ENCODE measurements around the gene MPP4. TPM values are rescaled to one million over a fixed set of nuclear protein-coding genes. Genes with fewer than 3 reads are reported as not detected.
"Not testable (repeated sequence)": the region's sequence is repeated elsewhere in the genome, so short reads cannot be mapped to it uniquely, and the experiment has no call there.

Gene MPP4
- total RNA-seq, 2 donors from 2014 or later = not detected

DNA sequence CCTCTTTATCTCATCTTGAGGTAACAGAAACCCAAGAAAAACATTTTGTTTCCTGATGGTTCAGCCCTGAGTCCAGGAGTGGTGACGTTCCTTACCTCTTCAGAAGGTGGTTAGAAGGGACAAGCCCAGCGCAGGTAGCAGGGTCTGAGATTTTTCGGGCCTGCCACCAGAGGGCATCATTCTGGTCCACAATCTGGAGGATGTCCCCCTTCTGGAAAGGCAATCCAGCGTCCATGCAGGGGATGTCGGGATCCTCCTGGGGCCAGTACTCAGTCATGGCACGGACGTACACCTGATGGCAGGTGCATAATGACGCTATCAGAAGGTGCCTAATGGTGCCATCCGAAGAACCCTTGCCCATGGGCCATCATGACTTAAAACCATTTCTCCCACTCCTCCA, 17.7 kb downstream of the MPP4 start:
- ATAC-seq (peak in 1 of 2 donors; percentile 24), DNase-seq (ENCODE audit: low spot score in 2 of 2) (peak in 1 of 2 donors; percentile 25)

DNA sequence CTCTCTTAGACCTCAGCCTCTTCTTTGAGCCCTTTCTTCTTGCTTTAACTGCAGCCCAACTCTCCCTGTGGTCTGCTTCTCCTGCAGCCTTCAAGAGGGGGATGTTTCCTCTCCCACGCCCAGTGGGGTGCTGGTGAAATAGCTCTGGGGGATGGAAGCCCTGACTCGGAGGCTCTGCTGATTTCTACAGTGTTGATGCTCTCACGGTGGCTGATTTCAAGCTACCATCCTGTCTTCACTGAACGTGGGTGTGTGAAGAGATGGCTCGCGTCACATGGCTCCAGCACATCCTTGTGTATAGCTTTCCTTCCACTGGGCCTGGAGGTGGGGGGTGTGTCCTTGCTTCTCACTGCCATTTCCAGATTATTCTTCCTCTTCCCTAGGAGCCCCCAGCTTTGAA, 20.0 kb downstream of the MPP4 start:
- no peak for ATAC-seq
- no peaks in the 10 kb centered on the region for H3K9me3 Mint-ChIP-seq

More for the DNA sequence above, 17.7 kb downstream of the MPP4 start:
- Mint-ChIP-seq H3K9me3 (no peaks in the 10 kb centered on the region), H3K27ac (no peak overlapping the region), H3K36me3 (no peaks in the 10 kb centered on the region)

DNA sequence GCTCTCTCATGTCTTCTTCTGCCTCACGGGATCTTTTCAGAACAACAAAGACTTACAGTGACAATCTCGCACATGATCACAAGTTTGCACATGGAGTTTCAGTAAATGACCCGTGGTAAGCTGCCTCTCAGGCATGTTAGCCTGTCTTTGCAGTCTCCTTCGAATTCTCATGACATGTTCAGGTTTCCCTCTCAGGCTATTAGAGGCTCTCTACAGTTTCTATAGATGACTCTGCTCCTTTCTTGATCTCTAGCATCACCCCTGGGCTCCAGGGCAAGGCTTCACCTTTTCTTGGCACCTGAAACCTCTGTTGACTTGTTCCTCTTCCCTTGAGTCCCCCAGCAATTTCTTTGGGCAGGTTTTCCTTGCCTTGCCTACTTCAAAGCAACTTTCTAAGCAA, 23.0 kb downstream of the MPP4 start:
- no peaks in the 10 kb centered on the region for H3K36me3 Mint-ChIP-seq
- ATAC-seq (no peak), DNase-seq (ENCODE audit: low spot score in 2 of 2) (no peak)
- peaks cover 0 to 4% of the 10 kb centered on the region in 2 donors for H3K9me3 Mint-ChIP-seq
- no peak overlapping the region for H3K27ac Mint-ChIP-seq

More for the DNA sequence above, 20.0 kb downstream of the MPP4 start:
- DNase-seq (ENCODE audit: low spot score in 2 of 2) = no peak
- Mint-ChIP-seq H3K27ac (no peak overlapping the region), H3K36me3 (no peaks in the 10 kb centered on the region)

DNA sequence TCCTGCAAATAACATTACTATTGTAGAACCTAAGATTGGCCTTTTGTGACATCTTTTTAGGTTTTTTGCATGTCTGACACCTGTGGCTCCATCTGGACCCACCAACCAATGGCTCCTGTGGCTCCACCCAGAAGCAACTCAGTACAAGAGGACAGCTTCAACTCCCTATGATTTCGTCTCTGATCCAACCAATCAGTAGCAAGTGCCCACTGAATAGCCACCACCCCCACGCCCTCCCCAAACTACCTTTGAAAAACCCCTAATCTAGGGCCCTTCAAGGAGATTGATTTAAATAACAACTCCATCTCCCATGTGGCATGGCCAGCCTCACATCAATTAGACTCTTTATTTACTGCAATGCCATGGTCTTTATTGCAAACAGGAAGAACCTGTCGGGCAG, 23.6 kb downstream of the MPP4 start:
- no peak for DNase-seq (ENCODE audit: low spot score in 2 of 2)
- no peaks in the 10 kb centered on the region for H3K36me3 Mint-ChIP-seq
- H3K9me3 Mint-ChIP-seq = peaks cover 0 to 4% of the 10 kb centered on the region in 2 donors
- no peak overlapping the region for H3K27ac Mint-ChIP-seq
- ATAC-seq = no peak

DNA sequence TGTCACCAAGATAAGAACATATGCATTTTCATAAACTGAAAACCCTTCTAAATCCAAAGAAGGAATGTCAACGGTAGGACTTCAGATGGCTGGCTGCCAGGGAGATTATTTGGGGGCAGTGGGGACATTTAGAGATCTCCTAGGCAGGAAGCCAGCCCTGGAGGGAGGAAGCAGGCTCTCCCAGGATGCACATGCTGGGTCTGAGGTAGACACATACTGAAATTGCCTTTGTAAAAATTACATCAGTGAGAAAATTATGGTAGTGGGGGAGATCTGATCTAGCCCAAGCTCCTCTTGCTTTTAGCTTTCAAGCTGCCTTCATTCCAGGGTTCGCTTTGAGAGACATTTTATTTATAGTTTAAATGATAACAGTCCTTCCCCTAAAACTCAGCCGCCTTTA, 24.1 kb downstream of the MPP4 start:
- H3K27ac Mint-ChIP-seq = no peak overlapping the region
- no peak for ATAC-seq
- no peaks in the 10 kb centered on the region for H3K36me3 Mint-ChIP-seq
- no peak for DNase-seq (ENCODE audit: low spot score in 2 of 2)
- peaks cover 0 to 4% of the 10 kb centered on the region in 2 donors for H3K9me3 Mint-ChIP-seq

DNA sequence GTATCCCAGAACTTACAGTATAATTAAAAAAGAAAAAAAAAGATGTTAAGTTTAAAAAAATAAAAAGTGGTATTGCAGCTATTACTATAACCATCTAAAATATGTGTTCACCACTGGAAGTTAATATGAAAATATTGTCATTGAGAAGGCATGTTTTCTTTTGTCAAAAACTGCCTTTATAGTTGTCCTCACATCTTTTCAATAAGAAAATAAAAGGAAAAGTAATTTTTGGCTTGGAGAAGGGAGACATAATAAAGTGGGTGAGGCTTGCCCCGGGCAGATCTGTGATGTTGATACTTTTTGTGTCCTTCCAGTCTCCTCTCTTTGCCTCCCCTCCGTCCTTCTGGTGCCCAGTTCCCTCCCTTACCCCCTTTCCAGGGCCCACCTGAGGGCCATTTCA, 24.9 kb downstream of the MPP4 start:
- Mint-ChIP-seq H3K36me3 (no peaks in the 10 kb centered on the region), H3K9me3 (peaks cover 0 to 4% of the 10 kb centered on the region in 2 donors), H3K27ac (no peak overlapping the region)
- DNase-seq (ENCODE audit: low spot score in 2 of 2) (no peak), ATAC-seq (no peak)

DNA sequence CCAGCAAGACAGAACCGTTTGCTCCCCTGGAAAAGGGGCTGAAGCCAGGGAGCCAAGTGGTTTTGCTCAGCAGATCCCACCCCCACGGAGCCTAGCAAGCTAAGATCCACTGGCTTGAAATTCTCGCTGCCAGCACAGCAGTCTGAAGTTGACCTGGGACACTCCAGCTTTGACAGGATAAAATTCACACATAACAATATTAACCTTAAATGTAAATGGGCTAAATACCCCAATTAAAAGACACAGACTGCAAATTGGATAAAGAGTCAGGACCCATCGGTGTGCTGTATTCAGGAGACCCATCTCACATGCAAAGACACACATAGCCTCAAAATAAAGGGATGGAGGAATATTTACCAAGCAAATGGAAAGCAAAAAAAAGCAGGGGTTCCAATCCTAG, 27.2 kb downstream of the MPP4 start:
- not testable (repeated sequence) for H3K9me3 Mint-ChIP-seq

DNA sequence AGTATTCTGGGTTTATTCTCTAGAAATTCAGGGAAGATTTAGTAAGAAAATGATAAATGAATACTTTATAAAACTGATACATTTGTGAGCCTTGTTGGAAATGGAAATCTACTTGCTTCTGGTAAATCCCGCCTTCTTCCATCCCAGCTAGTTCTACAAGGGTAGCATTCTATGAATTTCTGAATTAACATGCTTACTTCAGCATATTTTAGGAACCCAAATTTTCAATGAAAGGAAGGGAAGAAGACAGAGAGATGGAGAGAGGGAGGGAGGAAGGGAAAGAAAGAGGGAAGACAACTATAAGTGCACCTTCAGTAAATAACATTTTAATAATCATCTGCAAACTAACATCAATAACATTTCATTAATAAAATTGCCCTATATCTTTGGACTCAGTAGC, 28.6 kb downstream of the MPP4 start:
- ATAC-seq = no peak
- peaks cover 0 to 4% of the 10 kb centered on the region in 2 donors for H3K9me3 Mint-ChIP-seq
- DNase-seq (ENCODE audit: low spot score in 2 of 2) = no peak
- no peak overlapping the region for H3K27ac Mint-ChIP-seq
- H3K36me3 Mint-ChIP-seq = no peaks in the 10 kb centered on the region

More for the DNA sequence above, 27.2 kb downstream of the MPP4 start:
- ATAC-seq; H3K27ac Mint-ChIP-seq; H3K36me3 Mint-ChIP-seq; DNase-seq (ENCODE audit: low spot score in 2 of 2): not testable (repeated sequence)

DNA sequence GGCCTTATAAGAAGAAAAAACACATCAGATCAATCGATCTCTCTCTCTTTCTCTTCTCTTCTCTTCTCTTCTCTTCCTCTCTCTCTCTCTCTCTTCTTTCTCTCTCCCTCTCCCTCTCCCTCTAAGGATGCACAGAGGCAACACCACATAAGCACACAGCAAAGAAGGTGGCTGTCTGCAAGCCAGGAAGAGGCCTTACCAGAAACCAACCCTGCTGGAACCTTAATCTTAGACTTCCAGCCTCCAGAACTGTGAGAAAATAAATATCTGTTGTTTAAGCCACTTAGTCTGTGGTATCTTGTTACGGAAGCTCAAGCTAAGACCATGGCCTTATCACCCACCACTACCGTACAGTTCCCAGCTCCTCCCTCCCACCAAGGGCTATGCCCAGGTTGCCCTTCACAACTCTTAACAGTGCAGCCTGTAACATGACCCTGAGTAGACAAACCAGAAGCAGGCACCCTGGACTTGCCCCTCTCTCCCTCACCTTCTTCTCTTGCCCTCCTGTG, 30.0 kb downstream of the MPP4 start:
- Mint-ChIP-seq H3K27ac (peak overlapping the region in 1 of 2 donors; percentile 5), H3K36me3 (no peaks in the 10 kb centered on the region), H3K9me3 (peaks cover 0 to 4% of the 10 kb centered on the region in 2 donors)
- no peak for DNase-seq (ENCODE audit: low spot score in 2 of 2)
- no peak for ATAC-seq

DNA sequence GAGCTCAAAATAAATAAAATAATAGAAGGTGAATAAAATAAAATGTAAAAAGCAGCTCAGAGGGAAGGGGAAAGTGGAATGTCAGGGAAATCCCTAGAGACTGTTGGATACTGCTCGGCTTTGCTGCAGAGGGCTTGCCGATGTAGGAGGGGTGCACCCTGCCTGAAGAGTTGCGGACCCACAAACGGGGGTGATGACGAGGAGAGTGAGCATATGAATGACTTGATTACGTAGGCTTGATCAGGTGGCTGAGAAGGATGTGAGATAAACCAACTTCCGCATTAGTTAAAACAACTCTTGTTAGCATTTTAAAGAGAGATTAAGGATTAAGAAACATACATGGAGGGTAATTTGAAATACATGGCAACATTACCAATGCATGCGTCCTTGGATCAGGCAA, 34.1 kb downstream of the MPP4 start:
- Mint-ChIP-seq H3K27ac (no peak overlapping the region), H3K36me3 (no peaks in the 10 kb centered on the region), H3K9me3 (no peaks in the 10 kb centered on the region)
- ATAC-seq = no peak
- no peak for DNase-seq (ENCODE audit: low spot score in 2 of 2)

DNA sequence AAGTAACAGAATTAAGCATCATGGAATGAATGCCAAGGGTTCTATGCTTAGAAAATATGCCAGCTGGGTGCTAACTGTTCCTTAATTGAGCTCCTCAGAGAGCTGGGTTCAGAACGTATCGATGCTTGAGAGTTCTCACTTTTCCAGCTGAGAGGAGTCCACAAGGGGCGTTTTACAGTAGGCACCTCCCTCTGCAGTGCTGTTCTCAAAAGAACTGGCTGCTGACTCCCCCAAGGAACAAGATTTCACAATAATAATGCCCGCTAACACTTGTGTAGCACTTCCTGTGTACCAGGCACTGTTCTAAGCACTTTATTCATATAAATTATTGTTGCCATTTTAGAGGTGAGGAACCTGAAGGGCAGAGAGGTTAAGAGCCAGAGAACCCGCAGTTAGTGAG, 37.1 kb downstream of the MPP4 start:
- no peak overlapping the region for H3K27ac Mint-ChIP-seq
- no peaks in the 10 kb centered on the region for H3K36me3 Mint-ChIP-seq
- ATAC-seq (no peak), DNase-seq (ENCODE audit: low spot score in 2 of 2) (no peak)
- H3K9me3 Mint-ChIP-seq = no peaks in the 10 kb centered on the region

DNA sequence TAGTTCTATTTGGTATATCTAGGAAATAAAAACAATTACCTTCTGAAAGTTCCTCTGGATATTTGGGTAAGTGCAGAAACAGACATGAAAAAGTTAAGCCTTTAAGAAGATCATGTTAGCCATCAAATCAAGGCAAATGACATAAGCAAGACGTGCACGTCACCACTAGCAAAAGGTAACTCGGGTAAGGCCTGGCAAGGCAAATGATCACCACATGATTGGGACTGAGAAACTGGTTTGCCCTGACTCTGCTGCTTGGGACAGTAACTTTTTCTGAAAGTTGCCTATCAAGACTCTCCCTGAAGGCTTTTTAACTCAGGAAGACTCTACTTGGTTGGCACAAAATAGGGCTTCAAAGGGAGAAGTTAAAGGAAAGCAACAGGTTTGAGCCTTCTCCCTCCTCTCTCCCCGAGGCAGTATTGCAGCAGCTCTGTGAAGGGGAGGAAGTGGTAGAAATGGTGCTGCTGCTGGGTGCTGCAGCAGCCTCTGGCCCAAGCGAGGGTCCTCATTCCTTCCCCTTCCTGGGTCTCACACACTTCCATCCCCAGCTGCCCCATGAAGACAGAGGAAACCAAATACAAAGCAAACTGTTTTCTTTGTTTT, 38.0 kb downstream of the MPP4 start:
- ATAC-seq (no peak), DNase-seq (ENCODE audit: low spot score in 2 of 2) (no peak)
- H3K36me3 Mint-ChIP-seq = no peaks in the 10 kb centered on the region
- H3K9me3 Mint-ChIP-seq = no peaks in the 10 kb centered on the region
- no peak overlapping the region for H3K27ac Mint-ChIP-seq

DNA sequence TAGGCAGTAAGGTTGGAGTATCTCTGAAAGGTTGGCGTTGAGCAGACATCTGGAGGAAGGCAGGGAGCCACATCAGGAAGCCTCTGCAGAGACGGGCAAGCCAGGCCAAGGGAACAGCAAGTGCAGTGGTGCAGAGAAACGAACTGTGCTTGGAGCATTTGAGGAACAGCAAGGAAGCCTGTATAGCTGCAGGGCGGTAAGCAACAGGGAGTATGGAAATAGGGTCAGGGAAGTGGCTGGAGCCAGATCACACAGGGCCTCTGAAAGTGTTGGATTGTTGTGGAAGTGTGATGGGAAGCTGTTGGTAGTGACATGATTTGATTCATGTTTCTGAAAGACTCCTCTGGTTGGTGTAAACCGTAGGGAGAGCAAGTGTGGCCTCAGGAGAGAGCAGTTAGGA, 41.7 kb downstream of the MPP4 start:
- Mint-ChIP-seq H3K27ac (no peak overlapping the region), H3K36me3 (no peaks in the 10 kb centered on the region), H3K9me3 (no peaks in the 10 kb centered on the region)
- no peak for DNase-seq (ENCODE audit: low spot score in 2 of 2)
- ATAC-seq = no peak

DNA sequence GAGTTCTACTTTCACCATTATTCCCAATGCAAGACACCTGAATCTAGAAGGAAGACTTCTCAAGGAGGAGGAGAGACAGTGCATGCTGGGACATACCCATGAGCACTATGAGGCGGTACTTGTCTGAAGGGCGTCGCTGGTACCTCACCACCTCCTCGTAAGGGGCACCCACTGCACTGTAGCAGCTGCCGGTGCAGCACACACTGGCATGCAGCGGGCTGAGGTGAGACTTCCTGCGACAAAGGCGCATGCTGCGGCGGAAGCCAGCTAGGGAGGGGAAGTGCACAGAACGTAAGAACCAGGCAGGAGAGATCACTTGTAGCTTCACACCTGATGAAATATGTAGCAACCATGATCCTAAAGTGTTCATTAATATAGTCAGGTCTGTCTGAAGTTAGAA, 42.3 kb downstream of the MPP4 start:
- no peak for ATAC-seq
- DNase-seq (ENCODE audit: low spot score in 2 of 2) = no peak
- no peak overlapping the region for H3K27ac Mint-ChIP-seq
- no peaks in the 10 kb centered on the region for H3K36me3 Mint-ChIP-seq
- no peaks in the 10 kb centered on the region for H3K9me3 Mint-ChIP-seq

DNA sequence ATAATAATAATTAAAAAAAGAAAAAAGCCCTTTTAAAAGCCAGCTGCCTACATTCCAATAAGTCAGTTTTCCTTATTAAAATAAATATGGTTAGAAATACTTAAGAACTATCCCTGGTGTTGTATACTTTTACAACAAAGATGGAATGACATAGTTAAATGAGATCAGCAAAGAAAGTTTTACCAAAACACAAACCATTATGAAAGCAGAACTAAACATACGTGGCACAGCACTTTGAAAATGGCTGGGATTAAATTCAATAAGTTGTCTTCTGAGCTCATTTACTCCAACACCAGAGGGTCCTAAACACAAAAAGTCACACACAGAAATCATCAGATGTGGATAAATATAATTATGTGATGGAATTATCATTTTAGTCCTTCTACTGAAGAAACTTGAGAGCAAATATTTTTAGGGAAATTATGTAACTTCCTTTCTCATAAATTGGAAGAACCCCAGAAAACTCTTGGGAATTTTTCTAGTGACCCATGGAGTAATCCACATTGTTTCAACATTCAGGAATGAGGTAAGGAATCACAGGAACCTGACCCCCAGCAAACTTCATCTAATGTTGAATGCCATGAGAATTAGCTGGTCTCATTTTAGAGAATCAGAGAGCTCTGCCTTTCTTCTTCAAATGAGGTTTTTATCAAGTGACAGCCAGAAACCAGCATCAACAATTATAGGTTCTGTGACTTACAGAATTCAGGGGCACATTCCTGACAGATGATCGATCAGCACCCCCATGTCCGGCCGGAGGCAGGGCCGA, 43.6 kb downstream of the MPP4 start:
- DNase-seq (ENCODE audit: low spot score in 2 of 2) = no peak
- ATAC-seq = no peak
- H3K27ac Mint-ChIP-seq = no peak overlapping the region
- H3K36me3 Mint-ChIP-seq = no peaks in the 10 kb centered on the region
- no peaks in the 10 kb centered on the region for H3K9me3 Mint-ChIP-seq

DNA sequence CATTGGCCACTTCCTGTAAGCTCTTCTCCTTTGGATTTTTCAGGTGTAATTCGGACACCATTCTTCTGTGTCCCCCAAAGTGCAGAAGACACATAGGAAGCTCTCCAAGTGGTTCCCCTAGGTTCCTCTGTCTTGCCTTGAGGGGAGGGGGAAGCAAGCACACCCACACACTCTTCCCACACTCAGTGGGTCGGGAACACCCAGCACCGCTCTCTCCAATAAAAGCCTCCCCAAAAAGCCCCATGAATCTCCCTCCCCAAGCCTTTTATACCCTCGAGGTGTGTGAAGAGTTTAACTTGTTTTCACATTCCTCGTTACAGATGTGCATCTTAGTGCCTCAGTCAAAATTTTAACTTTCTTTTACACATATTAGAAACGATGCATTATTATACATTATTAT, 45.2 kb downstream of the MPP4 start:
- Mint-ChIP-seq H3K9me3 (no peaks in the 10 kb centered on the region), H3K36me3 (no peaks in the 10 kb centered on the region), H3K27ac (no peak overlapping the region)
- DNase-seq (ENCODE audit: low spot score in 2 of 2) (no peak), ATAC-seq (no peak)

DNA sequence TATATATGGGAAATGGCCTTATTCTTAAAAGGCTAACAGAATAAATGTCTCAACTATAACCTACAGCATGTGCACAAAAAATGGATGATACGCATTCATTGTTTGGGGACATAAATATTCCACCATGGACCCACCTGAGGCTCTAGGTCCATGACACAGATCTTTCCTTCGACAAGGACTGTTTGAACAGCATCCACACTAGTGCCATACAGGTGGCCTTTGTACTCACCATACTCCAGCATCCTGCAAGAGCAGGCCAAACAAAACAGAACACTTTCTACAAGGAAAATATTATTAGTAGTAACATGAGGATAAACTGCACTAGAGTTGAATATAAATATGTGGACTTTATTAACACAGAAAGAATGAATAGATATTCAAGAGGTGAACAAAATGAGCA, 49.0 kb downstream of the MPP4 start:
- ATAC-seq = no peak
- no peak for DNase-seq (ENCODE audit: low spot score in 2 of 2)
- no peaks in the 10 kb centered on the region for H3K9me3 Mint-ChIP-seq
- no peak overlapping the region for H3K27ac Mint-ChIP-seq
- H3K36me3 Mint-ChIP-seq = no peaks in the 10 kb centered on the region

DNA sequence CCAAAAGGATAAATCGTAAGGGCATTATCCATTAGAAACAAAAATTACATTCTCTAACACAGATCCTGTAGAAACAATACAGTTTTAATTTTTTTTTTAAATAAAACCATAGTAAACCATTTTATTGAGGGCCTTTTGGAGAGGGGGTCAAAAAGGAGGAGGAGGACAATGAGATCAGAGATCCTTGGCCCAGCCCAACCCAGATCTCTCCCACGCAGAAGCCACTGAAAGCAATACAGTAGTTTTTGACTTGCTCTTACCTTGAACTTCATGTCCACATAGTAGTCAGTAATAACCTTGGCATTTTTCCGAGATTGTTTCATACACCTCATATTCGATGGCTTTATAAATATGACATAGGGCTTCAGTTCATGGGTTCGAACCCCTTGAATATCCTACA, 51.0 kb downstream of the MPP4 start:
- Mint-ChIP-seq H3K27ac (no peak overlapping the region), H3K36me3 (peaks cover 0 to 4% of the 10 kb centered on the region in 2 donors), H3K9me3 (no peaks in the 10 kb centered on the region)
- no peak for ATAC-seq
- DNase-seq (ENCODE audit: low spot score in 2 of 2) = no peak

Data from activated naive CD4-positive, alpha-beta T cell treated with anti-CD3 and anti-CD28 coated beads, Interleukin-2, amount 50 U/mL, for 72 hours (primary cell).